Activated naive CD4-positive, alpha-beta T cell treated with anti-CD3 and anti-CD28 coated beads, Interleukin-2, amount 10 ng/mL, durations not matched to agents 7 days and 5 days (primary cell): ENCODE results near the gene SLC38A10.
A peak's percentile ranks its signal among the peaks of the same experiment; 100 is the strongest.

ENCODE experiments used
- CTCF ChIA-PET: fragments of 350-600 bp; sonication (Branson Sonifier 250); formaldehyde crosslinking; loops from one replicate; lab custom pipeline; 2021; ENCODE audit warnings: antibody characterized with exemption; lab: Charles Lee
- DNase-seq: peaks from one replicate; pipeline ENCODE4 v3.0.0-alpha.2; 2020
- H3K27ac Mint-ChIP-seq: one replicate; pipeline ENCODE4 v1.8.0; 2021; ENCODE audit warnings: mild to moderate bottlenecking, moderate library complexity, mixed read lengths
- H3K27me3 Mint-ChIP-seq: one replicate; pipeline ENCODE4 v1.8.0; 2021; ENCODE audit warnings: mild to moderate bottlenecking, mixed read lengths
- H3K36me3 Mint-ChIP-seq: one replicate; pipeline ENCODE4 v1.8.0; 2021; ENCODE audit warnings: mixed read lengths
- H3K4me1 Mint-ChIP-seq: one replicate; pipeline ENCODE4 v1.8.0; 2021; ENCODE audit warnings: mixed read lengths
- H3K4me3 Mint-ChIP-seq: one replicate; pipeline ENCODE4 v1.8.0; 2021; ENCODE audit warnings: mild to moderate bottlenecking, moderate library complexity, mixed read lengths
- H3K9me3 Mint-ChIP-seq: one replicate; pipeline ENCODE4 v1.8.0; 2021; ENCODE audit warnings: mixed read lengths

SLC38A10 gene

DNA sequence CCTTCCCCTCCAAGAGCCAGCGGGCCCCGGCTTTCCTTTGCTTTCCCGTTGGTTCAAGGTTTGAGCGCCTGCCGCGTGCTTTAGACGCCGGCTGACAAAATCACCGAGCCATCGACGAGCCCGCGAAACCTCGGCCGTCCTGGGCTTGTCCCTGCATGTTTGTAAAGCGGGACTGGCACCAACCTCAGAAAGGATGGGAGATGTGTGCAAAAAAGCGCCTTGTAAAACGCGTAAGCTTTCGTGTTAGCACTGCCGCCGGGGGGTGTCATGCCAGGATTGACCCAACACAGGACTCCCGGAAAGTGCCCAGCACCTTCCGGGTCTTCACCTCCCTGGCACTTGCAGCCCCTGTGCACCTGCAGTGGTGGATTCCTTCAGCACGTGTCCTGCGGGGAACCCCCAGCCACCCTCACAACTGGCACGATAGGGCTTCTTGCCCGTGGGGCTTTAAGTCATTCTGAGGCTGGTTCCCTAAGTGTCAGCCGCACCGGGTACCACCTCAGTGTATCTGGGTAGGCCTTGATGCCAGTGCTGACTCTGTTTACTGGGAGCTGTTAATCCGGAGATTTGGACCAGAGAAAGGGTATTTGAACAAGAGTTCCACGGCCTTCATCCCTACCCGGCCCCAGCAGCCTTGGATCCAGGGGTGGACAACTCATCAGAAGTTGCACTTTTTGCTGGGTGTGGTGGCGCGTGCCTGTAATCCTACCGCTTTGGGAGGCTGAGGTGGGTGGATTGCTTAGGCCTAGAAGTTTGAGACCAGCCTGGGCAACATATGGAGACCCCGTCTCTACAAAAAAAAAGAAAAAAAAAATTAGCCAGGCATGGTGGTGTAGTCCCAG is 55.2 kb downstream of the SLC38A10 start:
- CTCF ChIA-PET = interaction anchor here (0.6 to 1.6 kb wide), 5 partner anchors 13 to 146 kb away, joined by 3 to 6 read pairs (median 3); no protein-coding TSS in a partner anchor
- Mint-ChIP-seq H3K36me3 (peaks cover 15% of the 10 kb centered on the region), H3K27me3 (no peaks in the 10 kb centered on the region), H3K4me1 (peaks cover 41% of the 10 kb centered on the region), H3K9me3 (no peaks in the 10 kb centered on the region), H3K27ac (peak overlapping the region; percentile 92), H3K4me3 (peak overlapping the region; percentile 96)
- peak; percentile 57 for DNase-seq

DNA sequence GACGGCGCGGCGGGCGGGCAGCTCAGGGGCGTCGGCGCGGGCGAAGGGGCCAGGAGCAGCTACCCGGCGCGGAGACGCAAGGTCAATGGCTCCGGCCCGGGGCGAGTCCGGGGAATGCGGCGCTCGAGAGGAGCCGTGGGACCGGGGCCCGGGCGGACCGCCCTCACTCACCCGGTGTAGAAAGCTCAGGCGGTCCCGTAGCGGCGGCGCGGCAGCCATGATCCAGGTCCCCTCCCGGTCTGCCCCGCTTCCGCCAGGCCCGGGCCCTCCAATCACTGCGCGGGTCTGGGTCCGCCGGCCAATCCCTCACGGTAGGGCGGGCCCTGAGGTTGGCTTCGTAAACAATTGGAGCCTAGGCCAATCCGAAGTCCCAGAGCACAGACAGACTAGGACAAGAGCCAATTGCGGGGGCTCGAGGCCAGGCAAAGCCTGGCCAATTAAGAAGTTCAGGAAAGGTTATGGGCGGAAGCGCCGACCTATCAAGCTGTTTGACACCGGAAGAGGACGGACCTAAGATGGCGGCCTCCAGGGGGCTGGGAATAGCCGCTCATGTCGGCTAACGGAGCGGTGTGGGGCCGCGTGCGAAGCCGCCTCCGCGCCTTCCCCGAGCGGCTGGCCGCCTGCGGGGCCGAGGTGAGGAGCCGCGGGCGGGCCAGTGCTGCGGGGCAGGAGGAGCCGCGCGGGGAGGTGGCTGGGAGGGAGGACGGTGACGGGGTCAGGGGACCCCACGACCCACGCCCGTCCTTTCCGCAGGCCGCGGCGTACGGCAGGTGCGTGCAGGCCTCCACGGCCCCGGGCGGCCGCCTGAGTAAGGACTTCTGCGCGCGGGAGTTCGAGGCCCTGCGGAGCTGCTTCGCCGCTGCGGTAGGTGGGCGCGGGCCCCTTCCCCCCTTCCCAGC is 56.0 kb downstream of the SLC38A10 start, which contains the start of the genes NDUFAF8 and TEPSIN:
TSS of gene NDUFAF8 (plus strand) at position 504 of the 899 bp plus-strand sequence. CDS start at position 550, 46 bp downstream.
TSS of gene TEPSIN (minus strand) at position 241 of the 899 bp plus-strand sequence. CDS start at position 219, 22 bp downstream.
- Mint-ChIP-seq H3K27ac (peak within 1 kb of the TSS; percentile 92), H3K27me3 (no peaks in the 10 kb centered on the region), H3K9me3 (no peaks in the 10 kb centered on the region), H3K4me1 (peaks cover 45% of the 10 kb centered on the region), H3K36me3 (peaks cover 18% of the 10 kb centered on the region), H3K4me3 (peak within 1 kb of the TSS; percentile 96)
- peak; percentile 98 for DNase-seq
- CTCF ChIA-PET = interaction anchor here (0.6 to 1.1 kb wide), 4 partner anchors 57 to 178 kb away, joined by 3 to 6 read pairs (median 3); no protein-coding TSS in a partner anchor

DNA sequence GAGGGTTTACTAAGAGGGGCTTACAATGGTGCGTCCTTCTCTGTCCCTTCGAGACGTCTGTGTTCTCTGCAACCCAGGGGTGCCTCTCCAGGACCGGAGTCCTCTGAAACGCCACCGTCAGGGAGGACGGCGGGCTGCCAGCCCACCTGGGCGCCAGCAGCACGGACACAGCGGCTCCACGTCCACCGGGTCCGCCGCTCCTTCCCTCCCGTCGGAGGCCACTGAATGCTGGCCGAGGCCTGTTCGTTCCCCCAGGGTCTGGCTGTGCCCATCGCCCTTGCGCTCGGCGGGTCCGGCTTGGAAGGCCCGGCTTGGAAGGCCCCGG is 56.7 kb downstream of the SLC38A10 start:
- H3K27me3 Mint-ChIP-seq = no peaks in the 10 kb centered on the region
- peak overlapping the region; percentile 37 for H3K27ac Mint-ChIP-seq
- CTCF ChIA-PET = interaction anchor here (1.1 kb wide), 1 partner anchor 97 kb away, joined by 6 read pairs; no protein-coding TSS in a partner anchor
- DNase-seq = no peak
- H3K4me1 Mint-ChIP-seq = peaks cover 45% of the 10 kb centered on the region
- no peaks in the 10 kb centered on the region for H3K9me3 Mint-ChIP-seq
- peak overlapping the region; percentile 91 for H3K4me3 Mint-ChIP-seq
- H3K36me3 Mint-ChIP-seq = peaks cover 18% of the 10 kb centered on the region

DNA sequence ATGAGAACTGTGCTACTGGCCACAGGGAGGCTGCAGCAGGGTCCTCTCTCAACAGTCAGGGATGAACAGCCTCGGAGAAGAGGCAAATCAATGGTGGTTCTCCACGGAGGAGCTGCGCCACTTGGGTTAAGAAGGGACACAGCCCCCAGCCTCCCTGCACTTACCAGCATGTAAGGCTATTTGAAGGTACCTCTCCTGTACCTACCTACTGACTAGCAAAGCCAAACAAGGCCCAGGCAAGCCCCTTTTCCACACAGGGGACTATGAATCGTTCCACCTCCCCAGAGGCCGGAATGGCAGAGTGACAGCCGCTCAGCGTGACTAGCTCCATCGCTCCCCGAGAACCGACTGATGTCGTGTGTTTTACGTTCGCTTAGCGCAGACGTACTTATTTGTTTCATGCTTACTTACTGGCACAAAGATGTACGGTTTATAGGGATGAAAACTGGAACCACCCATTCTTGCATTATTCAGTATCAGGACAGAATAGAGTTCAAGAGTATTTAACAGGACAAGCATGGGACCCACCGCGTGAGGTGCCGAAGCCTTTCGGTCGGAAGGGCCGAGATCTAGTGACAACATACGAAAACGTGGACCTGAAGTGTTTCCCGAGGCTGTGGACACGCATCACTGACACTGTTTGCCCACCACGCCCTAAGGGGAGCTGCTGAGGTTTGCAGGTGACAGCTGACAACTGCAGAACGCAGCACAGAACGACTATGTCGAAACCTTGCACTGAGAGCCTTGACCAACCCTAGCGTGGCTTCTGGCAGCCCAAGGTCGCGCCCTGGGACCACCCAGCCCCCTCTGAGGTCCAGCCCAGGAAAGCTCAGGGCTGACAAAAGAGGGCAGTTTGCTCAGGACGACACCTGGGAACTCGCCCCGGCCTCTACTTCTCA is 57.3 kb downstream of the SLC38A10 start:
- no peak for DNase-seq
- Mint-ChIP-seq H3K36me3 (peaks cover 20% of the 10 kb centered on the region), H3K27ac (peak overlapping the region; percentile 53), H3K27me3 (no peaks in the 10 kb centered on the region), H3K4me3 (peak overlapping the region; percentile 91), H3K9me3 (no peaks in the 10 kb centered on the region), H3K4me1 (peaks cover 45% of the 10 kb centered on the region)
- CTCF ChIA-PET = interaction anchor here (1.0 kb wide), 1 partner anchor 95 kb away, joined by 3 read pairs; no protein-coding TSS in a partner anchor

DNA sequence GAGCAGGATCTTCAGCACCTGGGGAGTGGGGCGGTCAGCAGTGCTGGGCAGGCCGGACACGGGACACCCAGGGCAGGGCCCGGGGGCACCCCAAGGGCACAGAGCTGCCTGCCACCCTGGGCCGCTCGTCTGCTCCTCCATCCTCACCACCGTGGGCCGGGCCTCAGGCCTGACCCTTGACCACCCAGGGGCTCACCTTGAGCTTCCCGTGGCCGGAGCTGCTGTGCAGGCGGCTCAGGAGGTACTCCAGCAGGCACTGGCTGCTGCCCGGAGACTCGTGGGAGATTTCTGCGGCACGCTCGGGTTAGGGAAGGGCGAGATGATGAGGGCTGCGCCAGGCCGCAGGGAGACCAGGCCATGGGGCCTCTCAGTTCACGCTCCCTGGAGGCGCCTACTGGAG is 58.3 kb downstream of the SLC38A10 start:
- Mint-ChIP-seq H3K27me3 (no peaks in the 10 kb centered on the region), H3K4me1 (peaks cover 40% of the 10 kb centered on the region), H3K36me3 (peaks cover 18% of the 10 kb centered on the region), H3K27ac (no peak overlapping the region), H3K9me3 (no peaks in the 10 kb centered on the region), H3K4me3 (no peak overlapping the region)
- no peak for DNase-seq
- CTCF ChIA-PET = no interaction called here

DNA sequence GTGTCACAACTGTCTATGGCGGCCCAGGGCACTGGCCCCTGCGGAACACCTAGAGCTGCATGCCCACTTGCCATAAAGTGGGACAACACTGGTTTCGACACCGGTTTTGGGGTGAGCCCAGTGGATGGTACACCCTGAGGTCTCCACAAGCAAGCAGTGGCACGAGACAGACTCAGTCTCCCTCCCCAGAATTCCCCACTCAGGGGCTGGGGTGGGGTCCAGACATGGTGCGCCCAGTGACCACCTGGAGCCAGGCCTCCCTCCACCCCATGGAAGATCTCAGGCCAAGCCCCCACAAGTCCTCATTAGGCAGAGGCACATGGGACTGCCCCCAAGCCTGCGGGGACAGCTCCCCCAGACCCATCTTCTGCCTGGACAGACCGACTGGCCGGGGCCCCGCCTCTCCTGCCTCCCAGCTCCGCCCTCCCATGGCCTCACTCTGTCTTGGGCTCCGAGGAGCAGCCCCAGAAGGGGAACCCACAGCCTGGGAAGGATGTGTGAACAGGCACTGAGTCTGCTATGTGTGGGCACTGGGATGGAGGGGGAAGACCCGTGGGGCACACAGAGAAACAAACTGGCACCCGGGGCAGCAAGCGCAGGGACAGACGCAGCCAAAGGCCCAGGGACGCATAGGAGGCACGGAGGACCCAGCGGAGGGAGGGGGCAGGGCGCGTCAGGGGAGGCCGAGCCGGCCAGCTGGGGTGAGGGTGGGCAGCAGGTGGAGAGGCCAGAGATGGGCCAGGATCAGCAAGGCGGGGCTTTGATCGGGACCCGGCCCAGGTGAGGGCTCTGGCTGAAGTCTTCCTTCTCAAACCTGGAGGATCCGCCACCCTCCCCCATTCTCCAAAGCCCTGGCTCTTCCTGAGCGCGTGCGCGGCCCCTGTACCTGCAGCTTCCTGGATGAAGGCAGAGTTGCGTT is 59.0 kb downstream of the SLC38A10 start:
- CTCF ChIA-PET = no interaction called here
- Mint-ChIP-seq H3K27ac (peak overlapping the region; percentile 73), H3K27me3 (no peaks in the 10 kb centered on the region), H3K36me3 (peaks cover 18% of the 10 kb centered on the region), H3K4me3 (no peak overlapping the region), H3K4me1 (peaks cover 33% of the 10 kb centered on the region), H3K9me3 (no peaks in the 10 kb centered on the region)
- DNase-seq = no peak

DNA sequence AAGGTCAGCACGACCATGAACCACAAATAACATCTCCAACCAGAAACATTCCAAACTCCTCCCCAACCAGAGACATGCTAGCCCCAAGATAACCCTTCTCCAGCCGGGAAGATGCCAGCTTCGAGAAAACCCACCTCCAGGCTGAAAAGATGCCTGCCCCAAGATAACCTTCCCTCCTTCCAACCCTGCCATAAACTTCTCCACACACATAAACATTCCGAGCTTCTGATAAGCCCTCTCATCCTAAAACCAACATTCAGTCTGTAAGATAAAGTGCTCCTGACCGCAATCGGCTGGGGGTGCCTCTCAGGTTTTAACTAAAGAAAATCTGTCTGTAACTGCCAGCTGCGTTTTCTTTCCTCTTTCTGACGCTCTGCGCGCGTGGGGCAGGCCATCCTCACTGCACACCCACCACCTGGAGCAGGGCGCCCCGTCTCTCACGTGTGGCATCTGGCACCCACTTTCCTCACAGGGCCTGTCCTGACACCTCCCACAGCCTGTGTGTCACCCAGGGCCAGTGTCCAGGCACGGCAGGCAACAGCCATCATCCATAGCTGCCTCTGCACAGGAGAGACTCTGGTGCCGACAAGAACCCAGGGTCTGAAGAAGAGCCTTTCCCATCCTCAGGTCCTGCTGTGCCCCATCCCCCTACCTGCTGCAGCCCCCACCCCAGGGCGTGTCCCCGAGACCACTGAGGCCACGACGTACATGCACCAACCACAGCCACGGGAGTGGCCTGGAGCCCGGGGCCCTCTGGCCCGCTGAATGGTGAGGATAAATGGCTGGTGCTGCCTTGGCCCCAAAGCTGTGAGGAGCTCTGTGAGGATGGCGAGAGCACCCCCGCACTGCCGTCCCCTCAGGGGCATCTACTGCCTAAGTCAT is 59.9 kb downstream of the SLC38A10 start:
- Mint-ChIP-seq H3K4me1 (peaks cover 25% of the 10 kb centered on the region), H3K27me3 (no peaks in the 10 kb centered on the region), H3K36me3 (peaks cover 21% of the 10 kb centered on the region), H3K27ac (no peak overlapping the region), H3K9me3 (no peaks in the 10 kb centered on the region), H3K4me3 (no peak overlapping the region)
- CTCF ChIA-PET = no interaction called here
- no peak for DNase-seq

DNA sequence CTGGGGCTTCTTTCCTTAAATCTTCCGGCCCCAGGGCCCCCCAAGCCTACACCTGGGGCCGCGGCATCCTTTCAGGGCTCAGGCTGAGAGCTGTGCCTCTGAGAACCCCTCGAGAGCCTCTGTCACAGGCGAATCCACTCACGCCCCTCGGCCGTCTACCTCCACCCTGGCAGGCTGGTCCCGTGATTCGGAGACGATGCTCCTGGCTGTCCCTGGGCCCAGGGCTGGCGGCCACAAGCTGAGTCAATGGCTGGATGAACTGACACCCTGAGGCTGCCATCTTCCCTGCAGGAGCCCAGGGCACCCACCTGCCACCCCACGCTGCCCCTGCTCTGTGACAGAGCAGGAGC is 60.6 kb downstream of the SLC38A10 start:
- peaks cover 22% of the 10 kb centered on the region for H3K4me1 Mint-ChIP-seq
- DNase-seq = no peak
- no peaks in the 10 kb centered on the region for H3K9me3 Mint-ChIP-seq
- no peak overlapping the region for H3K27ac Mint-ChIP-seq
- H3K36me3 Mint-ChIP-seq = peaks cover 24% of the 10 kb centered on the region
- no peaks in the 10 kb centered on the region for H3K27me3 Mint-ChIP-seq
- CTCF ChIA-PET = no interaction called here
- H3K4me3 Mint-ChIP-seq = no peak overlapping the region

DNA sequence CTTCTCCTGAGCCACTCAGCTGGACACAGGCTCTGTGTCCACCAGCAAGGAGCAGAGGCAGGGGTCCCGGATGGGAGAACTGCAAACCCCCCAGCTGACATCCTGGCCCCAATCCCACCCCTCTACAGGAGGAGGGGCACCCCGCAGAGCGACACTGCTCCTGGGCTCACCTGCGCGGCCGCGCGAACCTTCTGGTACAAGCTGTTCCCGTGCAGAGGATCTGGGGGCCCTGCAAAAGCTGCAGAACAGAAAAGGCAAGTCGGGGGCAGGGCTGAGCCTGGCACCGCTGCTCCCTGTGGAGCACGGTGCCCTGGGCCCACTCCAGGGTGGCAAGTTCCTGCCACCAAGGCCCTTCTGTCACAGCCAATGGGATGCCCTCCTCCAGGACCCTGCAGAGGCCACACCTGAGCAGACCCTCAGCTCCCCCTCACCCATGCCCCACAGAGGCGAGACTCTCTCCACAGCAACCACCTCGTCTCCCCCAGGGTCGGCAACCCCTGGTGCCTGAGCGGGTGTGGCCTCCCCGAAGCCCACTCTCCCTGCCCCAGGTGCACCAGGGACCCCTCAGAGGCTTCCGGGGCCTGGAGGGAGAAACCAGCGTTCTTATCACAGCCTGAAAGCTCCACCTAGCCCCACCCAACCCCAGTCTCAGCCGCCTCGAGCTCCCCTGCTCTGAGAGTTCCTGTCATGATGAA is 61.1 kb downstream of the SLC38A10 start:
- no peak for DNase-seq
- H3K27ac Mint-ChIP-seq = no peak overlapping the region
- H3K9me3 Mint-ChIP-seq = no peaks in the 10 kb centered on the region
- H3K4me3 Mint-ChIP-seq = no peak overlapping the region
- peaks cover 23% of the 10 kb centered on the region for H3K36me3 Mint-ChIP-seq
- H3K4me1 Mint-ChIP-seq = peaks cover 20% of the 10 kb centered on the region
- CTCF ChIA-PET = no interaction called here
- H3K27me3 Mint-ChIP-seq = no peaks in the 10 kb centered on the region

DNA sequence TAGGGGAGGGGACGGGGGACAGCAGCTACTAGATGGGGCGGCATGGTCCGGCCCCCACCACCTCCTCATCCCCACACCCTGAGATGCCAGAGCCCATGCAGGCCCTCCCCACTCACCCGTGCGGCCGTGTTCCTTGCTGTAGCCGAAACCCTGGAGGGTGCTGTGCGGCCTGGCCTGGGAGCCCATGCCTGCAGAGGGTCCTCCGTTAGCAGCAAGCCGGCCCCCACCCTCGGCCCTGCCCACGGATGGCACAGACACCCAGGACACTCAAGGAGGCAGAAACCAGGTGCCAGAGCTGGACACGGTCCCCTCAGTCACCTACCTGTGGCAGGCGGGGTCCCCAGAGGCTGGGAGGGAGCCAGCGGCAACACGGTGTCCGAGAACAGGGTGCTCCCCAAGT is 61.8 kb downstream of the SLC38A10 start:
- Mint-ChIP-seq H3K4me3 (no peak overlapping the region), H3K4me1 (peaks cover 19% of the 10 kb centered on the region), H3K9me3 (no peaks in the 10 kb centered on the region), H3K36me3 (peaks cover 25% of the 10 kb centered on the region), H3K27me3 (no peaks in the 10 kb centered on the region), H3K27ac (no peak overlapping the region)
- no peak for DNase-seq
- CTCF ChIA-PET = interaction anchor here (1.9 kb wide), 1 partner anchor 11 kb away, joined by 5 read pairs; the partner anchor contains the start of gene CEP131

DNA sequence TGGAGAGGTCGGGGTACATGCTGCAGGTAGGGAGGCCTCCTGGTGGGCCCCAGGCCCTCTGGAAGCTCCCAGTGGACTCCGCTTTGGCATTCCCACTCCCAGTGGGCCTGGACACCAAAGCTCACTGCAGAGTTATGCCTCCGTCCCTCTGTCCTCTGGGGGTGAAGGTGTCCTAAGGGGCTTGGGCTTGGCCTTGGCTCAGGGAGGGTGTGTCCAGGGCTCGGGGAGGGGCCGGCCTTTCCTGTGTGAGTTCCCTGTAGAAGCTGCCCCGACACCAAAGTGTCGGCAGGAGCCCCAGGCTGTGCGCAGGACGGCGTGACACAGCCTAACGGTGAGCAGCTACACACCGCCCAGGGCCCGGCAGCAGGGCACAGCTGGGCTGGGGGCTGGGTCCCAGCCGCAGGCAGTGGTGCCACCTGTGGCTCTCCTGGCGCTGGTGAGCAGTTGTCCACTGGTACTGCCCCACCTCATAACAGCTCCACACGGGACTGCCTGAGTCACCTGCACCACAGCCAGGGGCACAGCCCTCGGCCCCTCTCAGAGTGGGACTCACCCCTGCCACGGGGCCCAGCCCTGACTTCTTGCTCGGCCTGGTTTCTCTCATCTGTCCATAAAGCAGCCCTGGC is 62.4 kb downstream of the SLC38A10 start:
- Mint-ChIP-seq H3K27me3 (no peaks in the 10 kb centered on the region), H3K27ac (no peak overlapping the region), H3K9me3 (peaks cover 2% of the 10 kb centered on the region), H3K4me3 (no peak overlapping the region), H3K4me1 (peaks cover 18% of the 10 kb centered on the region), H3K36me3 (peaks cover 31% of the 10 kb centered on the region)
- DNase-seq = no peak
- CTCF ChIA-PET = interaction anchor here (1.9 kb wide), 1 partner anchor 10 kb away, joined by 5 read pairs; the partner anchor contains the start of gene CEP131
